Activated CD4-positive, alpha-beta T cell treated with anti-CD3 and anti-CD28 coated beads, Interleukin-2, Interleukin-6, amounts not matched to agents 100 ng/mL and 50 ng/mL, durations not matched to agents 16 hours and 8 hours (primary cell): Measurements from ENCODE around the gene TRIM16.
"Not testable (repeated sequence)": the region's sequence is repeated elsewhere in the genome, so short reads cannot be mapped to it uniquely, and the experiment has no call there.

Experiments used
- DNase-seq: peaks from one replicate; pipeline ENCODE4 v3.0.0-alpha.2; 2020

TRIM16 gene

DNA sequence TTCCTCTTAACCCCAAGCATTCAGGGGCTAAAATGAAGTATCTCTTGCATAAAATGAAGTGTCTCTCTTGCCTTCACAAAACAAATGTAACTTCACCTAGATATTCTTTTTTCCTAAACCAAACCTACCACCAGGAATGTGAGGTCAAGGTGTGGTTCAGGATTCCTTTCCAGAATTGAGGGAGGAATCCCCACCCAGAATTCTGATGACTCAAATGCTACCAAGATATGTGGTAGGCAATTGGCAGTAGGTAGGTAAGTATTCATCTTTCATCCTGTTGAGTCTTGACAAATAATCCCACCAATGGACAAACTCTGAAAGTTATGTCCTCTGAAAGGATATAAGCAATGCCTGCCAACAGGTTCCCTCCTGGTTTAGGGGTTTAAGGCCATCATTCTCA is 26.2 kb downstream of the TRIM16 start:
- no peak for DNase-seq

DNA sequence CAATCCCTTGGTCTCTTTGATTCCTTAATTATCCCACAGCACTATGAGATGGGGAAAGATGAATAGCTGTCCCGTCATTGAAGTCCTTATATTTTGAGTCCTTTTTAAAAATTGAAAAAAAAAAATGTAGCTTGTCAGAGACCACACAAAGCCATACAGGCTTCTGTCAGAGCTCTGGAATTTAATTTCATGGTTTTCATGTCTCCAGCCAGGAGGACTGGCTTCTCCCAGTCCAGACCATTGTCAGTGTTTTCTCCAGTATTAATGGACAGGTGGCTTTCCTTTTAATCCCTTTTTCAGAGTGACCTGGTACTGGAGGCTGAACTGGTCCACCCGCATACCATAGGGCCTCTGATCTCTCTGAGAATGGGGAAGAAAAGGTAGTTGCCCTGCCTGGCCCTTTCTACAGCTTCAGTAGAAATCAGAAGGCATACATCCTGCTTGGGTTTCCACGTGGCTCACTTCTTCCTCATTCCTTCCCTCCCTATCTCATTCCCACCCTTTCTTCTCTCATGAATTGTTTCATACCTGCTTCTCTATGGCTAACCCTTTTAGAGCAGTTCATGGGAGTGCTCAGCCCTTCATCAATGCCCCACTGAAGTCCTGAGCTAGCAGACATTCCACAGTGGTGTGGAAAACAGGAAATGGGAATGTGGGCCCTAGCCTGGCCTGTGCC is 29.1 kb downstream of the TRIM16 start:
- DNase-seq: no peak

DNA sequence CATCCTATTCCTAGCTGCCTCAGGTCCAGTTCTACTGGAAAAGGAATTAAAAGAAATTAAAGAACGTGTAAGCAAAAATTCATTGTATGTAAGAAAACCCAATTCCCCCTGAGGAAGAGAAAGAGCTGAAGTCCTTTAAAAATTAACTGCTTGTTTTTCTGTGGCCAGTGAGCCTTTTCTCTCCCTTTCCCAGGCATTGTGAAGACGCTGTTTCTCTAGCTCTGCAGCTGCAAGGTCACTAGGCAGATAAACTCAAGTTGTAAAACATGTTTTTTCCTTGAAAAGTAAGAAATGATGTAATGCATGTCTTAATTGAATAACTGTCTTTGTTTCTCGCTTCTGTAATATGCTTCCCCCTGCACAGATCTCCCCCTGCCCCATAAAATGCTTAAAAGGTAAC is 29.7 kb downstream of the TRIM16 start:
- not testable (repeated sequence) for DNase-seq

DNA sequence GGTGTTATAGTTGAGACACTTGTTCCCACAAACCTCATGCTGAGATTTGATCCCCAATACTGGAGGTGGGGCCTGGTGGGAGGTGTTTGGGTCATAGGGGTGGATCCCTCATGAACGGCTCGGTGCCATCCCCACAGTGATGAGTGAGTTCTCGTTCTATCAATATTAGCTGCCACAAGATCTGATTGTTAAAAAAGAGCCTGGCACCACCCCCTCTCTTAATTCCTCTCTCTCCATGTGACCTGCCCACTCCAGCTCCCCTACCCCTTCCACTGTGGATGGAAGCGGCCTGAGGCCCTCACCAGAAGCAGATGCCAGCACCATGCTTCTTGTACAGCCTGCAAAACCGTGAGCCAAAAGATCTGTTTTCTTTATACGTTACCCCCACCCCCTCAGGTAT is 31.2 kb downstream of the TRIM16 start:
- no peak for DNase-seq

DNA sequence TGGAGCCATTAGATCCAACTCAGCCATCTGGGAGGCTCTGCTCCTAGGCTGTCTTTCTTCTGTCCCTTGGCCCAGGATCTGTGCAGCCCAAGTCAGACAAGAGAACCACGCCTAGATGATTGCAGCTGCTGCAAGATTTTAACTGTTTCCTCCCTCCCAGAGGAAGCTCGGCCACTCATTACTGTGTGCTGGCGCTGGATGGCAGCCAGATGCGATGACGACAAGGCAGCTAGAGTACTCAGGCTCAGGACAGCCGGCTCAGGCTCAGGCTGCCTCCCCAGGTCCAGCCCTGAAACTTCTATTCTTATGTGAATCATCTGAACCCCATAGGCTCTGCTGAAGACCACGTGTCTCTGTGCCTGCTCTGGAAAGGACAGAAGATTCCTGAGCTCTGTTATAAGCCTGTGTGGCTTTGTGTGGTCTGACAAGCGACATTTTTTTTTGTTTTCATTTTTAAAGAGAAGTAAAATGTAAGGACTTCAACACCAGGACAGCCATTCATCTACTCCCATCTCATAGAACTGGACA is 32.5 kb downstream of the TRIM16 start:
- peak; percentile 63 for DNase-seq

DNA sequence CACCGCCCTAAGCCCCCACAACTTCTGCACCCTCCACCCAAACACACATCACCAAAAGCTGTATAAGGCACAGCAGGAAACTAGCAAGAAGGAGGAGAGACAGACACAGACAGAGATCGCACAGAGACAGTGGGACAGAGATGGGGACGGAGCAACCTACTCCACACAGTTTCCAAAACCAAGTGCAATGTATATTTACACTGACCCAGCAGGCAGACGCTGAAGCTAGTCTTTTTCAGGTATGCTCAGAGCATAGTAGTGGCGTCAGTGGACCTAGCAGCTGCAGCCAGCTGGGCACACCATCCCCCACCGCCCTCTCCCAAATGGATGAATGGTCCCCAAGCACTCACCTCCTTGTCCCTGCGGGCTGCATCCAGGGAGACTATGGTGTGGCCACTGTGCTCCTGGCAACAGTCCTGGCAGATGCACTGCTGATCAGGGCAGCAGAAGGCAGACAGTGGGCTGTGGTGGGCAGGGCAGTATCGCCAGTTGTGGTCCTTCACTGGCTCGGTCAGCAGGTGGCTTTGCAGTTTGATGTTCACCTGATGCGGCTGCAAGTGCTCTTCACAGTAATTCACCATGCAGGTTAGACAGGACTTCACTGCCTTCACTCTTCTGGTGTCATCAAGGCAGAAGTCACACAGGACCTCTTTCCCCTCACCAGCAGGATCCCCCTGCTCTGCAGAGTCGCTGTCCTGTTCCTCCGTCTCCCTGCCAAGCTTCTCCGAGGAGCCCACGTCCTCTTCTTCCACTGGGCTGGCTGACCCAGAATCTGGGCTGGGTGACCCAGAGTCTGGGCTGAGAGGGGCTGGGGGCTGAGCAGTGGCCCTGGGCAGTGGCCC is 33.1 kb downstream of the TRIM16 start:
- no peak for DNase-seq

DNA sequence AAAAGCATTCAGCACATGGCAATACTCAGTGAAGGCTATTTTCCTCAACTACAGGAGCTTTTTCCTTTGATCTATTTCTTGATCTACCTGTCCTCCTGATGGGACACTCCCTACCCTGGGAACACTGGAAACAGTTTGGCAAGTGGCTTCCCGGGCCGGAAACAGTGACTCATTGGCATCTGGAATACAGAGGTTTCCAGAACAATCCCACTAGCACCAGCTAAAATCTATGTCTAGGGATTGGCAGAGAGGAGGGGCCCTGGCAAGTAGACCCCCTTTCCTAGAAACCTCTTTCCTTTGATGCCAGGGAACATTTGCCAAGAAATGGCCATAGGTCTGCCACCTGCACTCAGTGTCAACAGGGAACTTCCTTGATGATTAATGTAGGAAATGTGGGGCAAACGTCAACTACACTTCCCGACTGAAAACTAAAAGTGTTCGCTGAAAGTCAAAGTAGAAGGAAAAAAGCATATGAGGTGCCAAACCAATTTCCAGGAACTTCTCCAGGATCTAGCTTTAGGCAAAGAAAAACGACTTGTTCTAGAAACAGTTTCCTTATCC is 34.2 kb downstream of the TRIM16 start:
- no peak for DNase-seq

DNA sequence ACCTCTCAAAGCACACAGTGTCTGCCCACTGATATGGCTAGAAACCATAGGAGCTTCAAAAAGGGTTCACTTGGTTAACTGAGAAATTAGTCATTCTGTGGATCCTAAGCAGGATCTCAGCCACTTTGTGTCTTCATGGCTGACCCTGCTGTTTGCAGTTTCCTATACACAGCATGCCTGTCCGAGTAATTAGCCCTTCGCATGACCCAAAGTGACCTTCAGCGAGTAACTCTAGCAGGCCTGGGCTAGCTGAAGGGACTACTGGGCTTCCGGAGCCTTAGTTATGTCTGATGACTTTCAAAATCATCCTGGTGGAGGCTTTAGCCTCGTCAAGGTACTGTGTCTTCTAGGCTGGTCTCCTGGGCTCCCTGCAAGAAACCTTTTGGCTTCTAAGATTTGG is 35.7 kb downstream of the TRIM16 start:
- no peak for DNase-seq

DNA sequence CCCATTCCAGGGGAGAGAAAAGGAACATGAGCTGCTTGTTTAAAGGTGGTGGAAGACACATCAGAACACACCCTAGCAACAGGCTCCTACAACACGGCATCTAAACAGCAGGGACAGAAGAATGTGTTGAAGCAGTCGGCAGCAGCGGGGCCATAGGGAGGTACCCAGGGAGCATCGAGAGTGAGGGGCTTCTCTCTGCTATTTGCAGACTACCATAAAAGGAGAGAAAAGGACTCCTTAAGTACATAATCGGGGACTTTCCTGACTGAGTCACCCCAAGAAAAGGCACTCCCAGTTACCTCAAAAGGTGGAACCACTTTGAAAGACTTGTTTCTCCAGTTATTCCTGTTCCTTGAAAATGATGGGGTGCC is 38.2 kb downstream of the TRIM16 start:
- peak; percentile 32 for DNase-seq

DNA sequence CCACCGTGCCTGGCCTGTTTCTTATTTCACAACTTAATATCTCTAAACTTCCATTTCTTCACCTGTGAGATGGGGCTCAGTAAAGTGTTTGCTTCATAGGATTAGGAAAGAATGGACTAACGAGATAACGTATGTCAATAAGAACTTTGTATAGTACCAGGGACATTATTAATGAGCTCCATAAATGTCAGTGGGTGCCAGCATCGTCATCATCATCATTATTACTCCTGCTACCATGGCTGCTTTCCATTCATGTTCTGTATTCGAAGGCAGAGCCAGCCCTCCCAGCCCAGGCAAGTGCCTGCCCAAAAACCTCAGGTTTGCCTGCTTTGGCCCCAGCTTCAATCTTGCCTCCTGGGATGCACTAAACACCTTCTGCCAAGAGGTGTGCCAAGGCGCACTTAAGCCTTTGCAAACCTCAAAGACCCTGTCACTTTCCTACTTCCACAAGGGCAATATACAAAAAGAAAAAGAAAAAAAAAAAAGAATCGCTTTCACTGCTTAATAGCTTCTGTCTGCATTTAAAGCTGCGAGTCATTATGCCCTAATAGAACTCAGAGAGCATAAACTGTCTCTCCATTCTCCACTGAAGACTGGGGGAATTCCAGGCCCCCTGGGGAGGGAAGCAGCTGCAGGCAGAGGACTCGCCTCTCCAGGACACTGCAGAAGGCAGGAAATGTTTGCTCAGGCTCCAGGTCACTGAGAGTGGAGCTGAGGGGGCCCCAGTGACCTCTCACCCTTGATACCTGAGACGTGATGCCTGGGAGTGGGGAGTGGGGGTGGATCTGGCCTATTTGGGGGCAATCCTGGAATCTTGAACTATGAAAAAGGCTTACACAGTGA is 38.8 kb downstream of the TRIM16 start:
- DNase-seq: not testable (repeated sequence)

DNA sequence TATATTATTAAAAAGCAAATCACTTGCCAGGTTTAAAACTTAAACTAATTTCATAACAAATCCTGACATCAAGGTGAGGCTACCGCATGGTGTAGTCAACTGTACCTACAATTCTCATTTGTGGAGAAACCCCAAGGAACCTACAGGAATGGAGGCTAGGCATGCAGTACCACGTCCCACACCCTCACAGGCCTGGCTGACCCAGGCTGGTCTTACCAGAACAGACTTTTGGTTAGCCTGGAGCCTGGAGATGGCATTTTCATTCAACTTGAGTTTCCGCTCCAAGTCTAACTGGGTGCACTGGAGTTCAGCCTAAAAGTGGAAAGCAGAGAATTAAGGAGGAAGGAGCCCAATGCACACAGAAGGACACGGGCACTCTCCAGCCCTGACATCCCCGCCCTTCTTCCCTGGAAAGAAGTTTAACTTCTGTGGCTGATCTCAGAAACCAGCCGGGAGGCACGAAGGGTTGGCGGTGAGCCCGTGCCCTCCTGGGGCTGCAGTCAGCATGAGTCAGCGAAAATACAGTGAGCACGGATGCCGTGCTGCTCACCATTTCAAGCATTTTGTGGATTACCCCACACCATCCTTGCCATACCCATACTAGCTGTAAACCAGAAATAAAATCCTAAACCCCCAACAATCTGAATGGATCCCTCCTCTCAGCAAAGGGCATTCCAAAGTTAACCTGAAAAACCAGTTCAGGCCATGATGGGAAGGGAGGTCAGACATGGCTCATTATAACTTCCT is 41.4 kb downstream of the TRIM16 start:
- DNase-seq: not testable (repeated sequence)

DNA sequence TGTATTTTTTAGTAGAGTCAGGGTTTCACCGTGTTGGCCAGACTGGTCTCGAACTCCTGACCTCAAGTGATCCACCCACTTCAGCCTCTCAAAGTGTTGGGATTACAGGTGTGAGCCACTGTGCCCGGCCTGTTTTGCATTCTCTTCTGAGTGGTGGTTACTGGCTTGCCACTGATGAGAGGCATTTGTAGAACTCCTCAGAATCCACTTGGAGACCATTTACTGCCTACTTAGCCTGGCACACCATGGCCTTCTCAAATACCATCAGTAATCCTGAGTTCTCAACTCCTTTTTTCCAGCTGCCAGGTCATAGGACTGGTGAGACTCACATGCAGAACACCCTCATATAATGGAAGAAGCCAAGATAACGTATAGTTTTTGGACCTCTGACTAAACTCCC is 42.1 kb downstream of the TRIM16 start:
- DNase-seq: not testable (repeated sequence)

DNA sequence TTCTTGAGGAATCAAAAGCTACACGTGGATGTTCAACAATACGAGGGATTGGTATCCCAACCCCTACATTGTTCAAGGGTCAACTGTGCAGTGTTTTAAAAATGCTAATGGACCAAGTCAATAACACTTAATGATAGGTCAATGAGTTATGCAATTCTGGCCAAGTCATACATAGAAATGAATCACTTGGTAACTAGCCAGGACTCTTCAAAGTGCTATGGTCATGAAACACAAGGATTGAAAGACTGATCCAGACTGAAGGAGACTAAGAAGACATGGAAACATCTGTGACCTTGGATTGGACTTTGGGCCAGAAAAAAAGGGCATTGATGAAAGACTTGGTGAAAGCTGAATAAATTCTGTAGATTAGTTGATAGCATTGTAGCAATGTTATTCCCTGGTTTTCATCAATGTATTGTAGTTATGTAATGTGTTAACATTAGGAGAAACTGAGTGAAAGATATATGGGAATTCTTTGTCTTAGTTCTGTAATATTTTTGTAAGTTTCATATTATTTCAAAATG is 53.1 kb downstream of the TRIM16 start:
- DNase-seq: not testable (repeated sequence)

DNA sequence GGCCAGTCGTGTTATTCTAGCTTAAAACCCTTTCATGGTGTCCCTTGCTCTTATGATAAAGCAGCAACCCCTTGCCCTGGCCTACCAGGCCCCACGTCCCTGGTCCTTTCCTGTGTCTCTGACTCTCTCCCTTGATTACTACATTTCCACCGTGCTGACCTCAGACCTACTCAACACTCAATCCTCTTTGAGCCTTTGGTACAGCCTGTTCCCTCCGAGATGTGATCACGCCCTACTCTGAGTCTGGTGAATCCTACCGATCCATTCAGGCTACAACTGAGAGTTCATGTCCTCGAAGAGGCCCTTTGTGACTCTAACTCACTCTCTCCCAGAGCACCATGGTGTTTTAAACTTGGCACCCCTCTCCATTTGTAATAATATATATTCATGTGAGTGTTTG is 54.1 kb downstream of the TRIM16 start:
- DNase-seq: not testable (repeated sequence)

DNA sequence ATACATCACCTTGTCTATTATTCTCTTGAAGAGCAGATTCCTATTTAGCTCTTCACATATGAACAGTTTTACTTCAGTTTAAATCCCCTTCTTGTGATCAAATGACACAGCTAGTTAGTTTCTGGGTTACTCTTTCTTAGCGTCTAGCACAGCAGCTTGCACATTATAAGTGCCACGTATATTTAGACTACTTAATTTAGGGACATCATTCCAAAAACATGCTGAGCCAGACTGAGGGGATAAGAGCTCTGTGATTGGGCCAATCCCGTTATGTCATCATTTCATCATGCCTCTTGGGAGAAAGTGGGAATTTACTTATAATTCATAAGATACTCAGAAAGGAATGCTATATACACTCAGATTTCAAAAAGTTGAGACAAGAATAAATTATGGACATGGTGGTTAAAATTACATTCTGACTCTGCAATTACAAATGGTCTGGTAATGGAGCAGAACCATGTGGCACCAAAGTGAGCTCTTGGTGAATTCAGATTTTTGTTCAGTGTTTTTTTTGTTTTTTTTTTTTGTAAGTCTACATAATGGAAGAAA is 60.4 kb downstream of the TRIM16 start:
- not testable (repeated sequence) for DNase-seq

DNA sequence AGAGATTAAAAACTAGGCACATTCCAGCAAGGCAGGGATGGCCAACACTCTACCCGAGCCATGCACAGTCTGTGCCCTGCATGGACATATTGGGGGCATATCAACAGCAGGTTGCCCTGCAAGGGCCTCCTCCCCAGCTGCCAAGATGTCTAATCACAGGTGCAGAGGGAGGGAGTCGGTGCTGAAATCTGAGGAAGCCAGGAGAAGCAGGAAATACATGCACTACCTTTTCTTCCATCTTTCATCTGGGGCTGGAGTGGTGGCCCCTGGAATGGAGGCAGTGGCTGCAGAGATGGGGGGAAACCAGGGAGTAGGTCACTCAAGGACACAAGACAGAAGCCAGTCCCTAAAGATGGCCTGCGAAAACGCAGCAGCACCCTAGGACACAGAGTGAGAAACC is 60.9 kb downstream of the TRIM16 start:
- DNase-seq: not testable (repeated sequence)

DNA sequence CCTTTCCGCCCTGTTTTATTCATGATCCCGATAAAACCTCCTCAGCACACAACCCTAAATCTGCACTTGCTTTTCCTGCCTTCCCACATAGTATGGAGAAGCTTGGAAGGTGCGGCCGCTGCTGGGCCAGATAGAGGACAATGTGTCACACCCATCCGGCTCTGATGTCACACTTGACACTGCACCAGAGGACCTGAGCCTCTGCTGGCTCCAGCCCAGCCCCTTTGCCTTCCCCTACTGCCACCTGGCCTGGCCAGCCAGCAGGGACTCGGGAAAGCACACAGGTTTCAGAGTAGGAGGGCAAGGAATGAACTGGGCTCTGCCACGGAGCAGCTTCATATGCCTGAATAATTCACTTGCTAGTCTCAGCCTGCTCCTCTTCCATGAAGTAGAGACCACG is 62.0 kb downstream of the TRIM16 start:
- not testable (repeated sequence) for DNase-seq

DNA sequence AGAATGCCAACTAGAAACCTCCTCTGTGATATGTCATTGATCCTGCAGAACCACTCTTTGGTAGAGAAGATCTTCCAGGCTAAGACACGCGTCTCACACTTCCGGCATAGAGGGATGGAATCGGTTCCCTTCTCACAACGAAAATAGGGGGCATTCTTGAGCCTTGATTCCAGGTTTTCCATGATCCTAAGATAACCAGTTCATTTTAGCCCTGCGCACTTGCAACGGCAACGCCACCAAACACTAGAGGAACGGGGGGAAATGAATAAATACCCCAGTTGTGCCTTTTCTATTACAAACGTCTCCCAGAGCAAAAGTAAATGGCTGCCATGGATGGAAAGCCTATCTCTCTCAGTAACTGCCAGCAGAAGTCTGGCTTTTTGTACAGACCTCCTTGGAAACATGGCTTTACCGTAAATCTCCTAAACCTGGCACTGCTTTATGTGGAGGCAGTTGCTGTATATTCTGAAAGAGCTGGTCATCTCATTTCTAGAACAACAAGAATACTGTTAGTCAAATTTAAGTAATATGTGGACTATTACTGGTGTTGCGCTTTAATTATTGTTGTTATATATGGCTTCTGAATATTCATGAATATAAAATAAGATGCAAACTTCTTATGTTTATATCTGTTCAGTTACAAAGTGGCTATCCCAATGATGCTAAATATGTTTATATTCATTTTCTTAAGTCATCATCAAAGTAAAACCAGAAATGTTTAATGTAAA is 64.6 kb downstream of the TRIM16 start, which contains the start of gene FBXW10B:
TSS of gene FBXW10B (minus strand) at position 374 of the 728 bp plus-strand sequence. CDS start at position 182, 192 bp downstream.
- not testable (repeated sequence) for DNase-seq

DNA sequence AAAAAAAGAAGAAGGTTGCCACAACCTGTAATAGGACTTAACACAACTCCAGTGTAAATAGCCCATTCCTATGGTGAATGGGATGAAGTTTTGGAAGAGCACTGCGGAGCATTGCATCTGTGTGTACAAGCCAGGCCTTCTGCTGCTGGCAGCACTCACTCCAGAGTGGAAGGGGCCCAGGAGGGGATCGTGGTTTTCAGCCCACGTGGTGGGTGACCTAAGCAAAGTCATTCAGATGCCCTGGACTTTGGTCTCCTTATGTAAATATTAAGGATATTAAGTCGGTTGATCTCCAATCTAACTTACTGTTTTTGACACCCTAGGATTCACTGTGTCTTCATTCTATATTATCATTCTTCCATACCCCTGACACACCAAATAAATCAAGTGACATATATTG is 67.3 kb downstream of the TRIM16 start:
- not testable (repeated sequence) for DNase-seq

DNA sequence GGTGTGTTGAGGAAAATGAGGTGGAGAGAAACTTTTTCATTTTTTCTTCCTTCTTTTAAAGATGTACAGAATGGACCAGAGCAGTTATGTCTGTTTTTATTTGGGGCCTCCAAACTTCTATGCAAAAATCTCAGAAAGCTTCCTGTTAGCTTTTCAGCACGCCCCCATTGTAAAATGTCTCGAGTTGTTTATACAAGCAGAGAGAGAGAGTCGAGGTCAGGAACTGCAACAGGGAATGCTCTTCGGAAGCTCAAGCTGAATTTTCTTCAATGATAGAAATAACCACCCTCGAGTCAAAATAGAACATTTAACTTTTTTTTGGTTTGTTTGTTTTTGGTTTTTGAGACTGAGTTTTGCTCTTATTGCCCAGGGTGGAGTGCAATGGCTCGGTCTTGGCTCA is 68.3 kb downstream of the TRIM16 start:
- not testable (repeated sequence) for DNase-seq

DNA sequence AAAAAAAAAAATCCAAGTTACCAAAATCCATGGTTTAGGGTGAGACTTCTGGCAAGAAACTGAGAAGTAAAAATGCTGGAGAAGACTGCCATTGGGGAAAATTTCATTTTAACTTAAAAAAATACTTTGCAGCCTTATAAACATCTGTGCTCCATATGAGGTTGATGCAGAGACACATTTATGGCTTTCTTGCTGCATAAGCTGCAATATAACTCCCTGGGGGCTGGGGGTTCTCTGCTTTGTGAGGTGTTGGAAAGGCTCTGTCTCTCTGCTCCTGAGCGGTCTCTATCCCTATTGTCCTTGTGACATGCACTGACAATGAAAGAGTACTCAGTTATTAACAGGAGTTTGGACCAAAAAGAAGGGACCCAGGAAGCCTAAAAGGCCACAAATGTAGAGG is 71.0 kb downstream of the TRIM16 start:
- not testable (repeated sequence) for DNase-seq
